Activated CD8-positive, alpha-beta memory T cell treated with anti-CD3 and anti-CD28 coated beads for 4 hours (primary cell): ENCODE data around the gene LMNTD2.
"Not testable (repeated sequence)": the region's sequence is repeated elsewhere in the genome, so short reads cannot be mapped to it uniquely, and the experiment has no call there.

Experiments
- DNase-seq, 2 donors: peaks; one replicate each; pipeline ENCODE4 v3.0.0-alpha.2; 2020; ENCODE audit warnings: low read depth in 2 of 2

The LMNTD2 gene

GRCh38 chr11:535210-535518, 25.4 kb downstream of the LMNTD2 start:
- DNase-seq = no peak

- no peak for DNase-seq
Measured at GRCh38 chr11:534396-535209, 25.9 kb downstream of the LMNTD2 start.

- no peak for DNase-seq
Measured at GRCh38 chr11:533586-534395, 26.7 kb downstream of the LMNTD2 start.

- no peak for DNase-seq
Measured at GRCh38 chr11:532986-533585, 27.5 kb downstream of the LMNTD2 start.

GRCh38 chr11:532527-532985, 28.0 kb downstream of the LMNTD2 start:
- no peak for DNase-seq

- no peak for DNase-seq
Measured at GRCh38 chr11:531919-532526, 28.5 kb downstream of the LMNTD2 start.

- no peak for DNase-seq
Measured at GRCh38 chr11:530960-531831, 29.3 kb downstream of the LMNTD2 start.

GRCh38 chr11:529728-530411, 30.7 kb downstream of the LMNTD2 start:
- DNase-seq = no peak

- no peak for DNase-seq
Measured at GRCh38 chr11:528815-529727, 31.5 kb downstream of the LMNTD2 start.

- no peak for DNase-seq
Measured at GRCh38 chr11:528166-528814, 32.2 kb downstream of the LMNTD2 start.

GRCh38 chr11:526192-526591, 34.3 kb downstream of the LMNTD2 start:
- DNase-seq = no peak

GRCh38 chr11:521177-521688, 39.3 kb downstream of the LMNTD2 start:
- no peak for DNase-seq

- DNase-seq = no peak
Measured at GRCh38 chr11:520428-521176, 39.9 kb downstream of the LMNTD2 start.

- DNase-seq = peak; percentile 72 to 78
Measured at GRCh38 chr11:518463-519202, 41.9 kb downstream of the LMNTD2 start.

GRCh38 chr11:516918-517685, 43.4 kb downstream of the LMNTD2 start:
- not testable (repeated sequence) for DNase-seq

- no peak for DNase-seq
Measured at GRCh38 chr11:516400-516799, 44.1 kb downstream of the LMNTD2 start.

- no peak for DNase-seq
Measured at GRCh38 chr11:515131-515530, 45.4 kb downstream of the LMNTD2 start.
